HepG2 (cell line): ENCODE results near the gene PPM1G. TPM values are rescaled to one million over a fixed set of nuclear protein-coding genes. Genes with fewer than 3 reads are reported as not detected.

Source experiments
- BCL3 ChIP-seq: sonication (generic); formaldehyde crosslinking; IDR thresholded peaks from 2 replicates; pipeline ENCODE4 v1.5.1; 2020; ENCODE audit warnings: mild to moderate bottlenecking, missing genetic modification reagents, moderate library complexity
- CREBL2 ChIP-seq: sonication (generic); formaldehyde crosslinking; IDR thresholded peaks from 2 replicates; pipeline ENCODE4 v1.8.1; 2023; ENCODE audit warnings: missing genetic modification reagents, mild to moderate bottlenecking, borderline replicate concordance
- GABPA ChIP-seq, 2 experiments: IDR thresholded peaks; 2 replicates each; pipeline ENCODE4 v1.6.1; 2011 to 2016; ENCODE audit warnings: low read depth in 2 of 2, low read length in 1 of 2, missing biosample characterization in 1 of 2, missing genetic modification characterization in 1 of 2
- GLI4 ChIP-seq: sonication (generic); formaldehyde crosslinking; IDR thresholded peaks from 2 replicates; pipeline ENCODE4 v1.5.1; 2020; ENCODE audit warnings: missing genetic modification reagents, mild to moderate bottlenecking, moderate library complexity, borderline replicate concordance
- MEIS2 ChIP-seq: sonication (generic); formaldehyde crosslinking; IDR thresholded peaks from 2 replicates; pipeline ENCODE4 v1.9.0; 2021; ENCODE audit warnings: mild to moderate bottlenecking, missing genetic modification reagents
- MTF1 ChIP-seq: sonication (generic); formaldehyde crosslinking; IDR thresholded peaks from 2 replicates; pipeline ENCODE4 v1.5.0; 2020; ENCODE audit warnings: missing genetic modification reagents
- NR2F1 ChIP-seq, 2 experiments: fragments of 450-650 bp in 1 of 2; formaldehyde crosslinking in 1 of 2; IDR thresholded peaks; 2 replicates each; pipeline versions ENCODE4 v1.5.0 to v1.6.1; 2016 to 2020; ENCODE audit warnings: mild to moderate bottlenecking in 1 of 2, missing compliant biosample characterization in 1 of 2, missing genetic modification reagents in 1 of 2, moderate library complexity in 1 of 2
- PRDM15 ChIP-seq: sonication (generic); formaldehyde crosslinking; IDR thresholded peaks from 2 replicates; pipeline ENCODE4 v1.4.0; 2020; ENCODE audit warnings: missing genetic modification reagents
- SIN3A ChIP-seq: IDR thresholded peaks from 2 replicates; pipeline ENCODE4 v1.6.1; 2011; ENCODE audit warnings: low read depth, mild to moderate bottlenecking, control low read depth, low read length, borderline replicate concordance
- ZBTB26 ChIP-seq: IDR thresholded peaks from 2 replicates; pipeline ENCODE4 v1.6.1; 2016; ENCODE audit warnings: missing compliant biosample characterization, missing genetic modification reagents, borderline replicate concordance
- ZNF121 ChIP-seq: sonication (generic); formaldehyde crosslinking; IDR thresholded peaks from 2 replicates; pipeline ENCODE4 v1.5.0; 2020; ENCODE audit warnings: mild to moderate bottlenecking, missing genetic modification reagents
- ZNF280B ChIP-seq: sonication (generic); formaldehyde crosslinking; IDR thresholded peaks from 2 replicates; pipeline ENCODE4 v1.5.0; 2020; ENCODE audit warnings: missing genetic modification reagents, mild to moderate bottlenecking, borderline replicate concordance
- ZNF337 ChIP-seq: sonication (generic); formaldehyde crosslinking; IDR thresholded peaks from 2 replicates; pipeline ENCODE4 v1.5.1; 2020; ENCODE audit warnings: missing genetic modification reagents, low read depth, mild to moderate bottlenecking, borderline replicate concordance
- ZNF589 ChIP-seq: sonication (generic); formaldehyde crosslinking; conservative IDR thresholded peaks from 2 replicates; pipeline ENCODE4 v1.8.0; 2022; ENCODE audit warnings: mild to moderate bottlenecking, moderate library complexity, missing genetic modification reagents
- ZNF770 ChIP-seq: sonication (generic); formaldehyde crosslinking; IDR thresholded peaks from 2 replicates; pipeline ENCODE4 v1.5.0; 2020; ENCODE audit warnings: mild to moderate bottlenecking, missing genetic modification reagents
- polyA plus RNA-seq, 8 experiments: library from polyadenylated mRNA; depleted of rRNA in 3 of 8; stranded (reverse) in 7 of 8; unstranded in 1 of 8; fragments of >200 nt; fragmentation: Illumina TruSeq in 4 of 8; extraction: Trizol in 4 of 8; gene quantifications; 2 replicates each; pipeline versions ENCODE4 v1.2.1 to v1.2.3, GENCODE V29; 2011 to 2016; ENCODE audit warnings: low read depth in 4 of 8, missing spikeins in 1 of 8, mixed read lengths in 1 of 8; ENCODE audit not compliant: insufficient read depth in 1 of 8
- total RNA-seq, 5 experiments: library from RNA; depleted of rRNA; stranded (reverse); fragments of >200 nt; fragmentation: Illumina TruSeq; extraction: Trizol; gene quantifications; 2 replicates each; pipeline ENCODE4 v1.2.3, GENCODE V29; 2016; ENCODE audit warnings: low read depth in 1 of 5

PPM1G gene
- total and polyA plus RNA-seq, 2 of the 13 experiments (the other 11 are each of a cell fraction or from before 2014, with no cell fraction given) = 58.2 to 213 TPM

- TF ChIP-seq ZNF121 (CRISPR knock-in tag) (0 out of 2 replicates have a peak, but pooled peaks have one; percentile 28), ZNF770 (CRISPR knock-in tag) (peak; percentile 63; the same call in 1 of the 2 replicates), GABPA (IDR thresholded peaks at IDR 0.05; ENCODE audit: low read depth, low read length) (no peak), GABPA (CRISPR knock-in tag; IDR thresholded peaks at IDR 0.05; ENCODE audit: low read depth) (no peak), ZNF589 (CRISPR knock-in tag) (peak; percentile 27; the same call in 1 of the 2 replicates), GLI4 (CRISPR knock-in tag) (0 out of 2 replicates have a peak, but pooled peaks have one; percentile 3), BCL3 (CRISPR knock-in tag) (no peak), MTF1 (CRISPR knock-in tag) (peak; percentile 24; the same call in 1 of the 2 replicates), NR2F1 (CRISPR knock-in tag; IDR thresholded peaks at IDR 0.05) (peak in 1 of 2 experiments; percentile 17; a peak in 1 of 4 replicates), ZBTB26 (no peak), MEIS2 (CRISPR knock-in tag) (no peak), CREBL2 (CRISPR knock-in tag) (0 out of 2 replicates have a peak, but pooled peaks have one; percentile 13), SIN3A (0 out of 2 replicates have a peak, but pooled peaks have one; percentile 27), PRDM15 (CRISPR knock-in tag) (peak; percentile 48; the same call in 1 of the 2 replicates), ZNF280B (CRISPR knock-in tag) (no peak; the same call in 1 of the 2 replicates), ZNF337 (CRISPR knock-in tag) (no peak)
Observed at GRCh38 chr2:27356056-27356381, 53.4 kb downstream of the PPM1G start (continued).
